Skeletal muscle satellite cell (primary cell): ENCODE data around the gene CAV1. TPM values are rescaled to one million over a fixed set of nuclear protein-coding genes. Genes with fewer than 3 reads are reported as not detected.

Experiments
- H3K27me3 ChIP-seq: 2 replicates; pipeline ENCODE4 v1.7.0; 2013; ENCODE audit warnings: low read length; ENCODE audit not compliant: control insufficient read depth, insufficient read depth
- H3K36me3 ChIP-seq: 2 replicates; pipeline ENCODE4 v1.7.0; 2013; ENCODE audit warnings: mild to moderate bottlenecking, control low read depth, low read length; ENCODE audit not compliant: insufficient read depth
- H3K4me1 ChIP-seq: 2 replicates; pipeline ENCODE4 v1.7.0; 2013; ENCODE audit warnings: low read length; ENCODE audit not compliant: control insufficient read depth, insufficient read depth
- H3K4me2 ChIP-seq: 2 replicates; pipeline ENCODE4 v1.7.0; 2013; ENCODE audit warnings: mild to moderate bottlenecking, low read length
- H3K4me3 ChIP-seq: 2 replicates; pipeline ENCODE4 v1.7.0; 2013; ENCODE audit warnings: low read length
- H3K9ac ChIP-seq: 2 replicates; pipeline ENCODE4 v1.7.0; 2013; ENCODE audit warnings: mild to moderate bottlenecking, low read depth, low read length, moderate library complexity
- H3K9me3 ChIP-seq: replicated peaks from 2 replicates; pipeline ENCODE4 v1.7.0; 2013; ENCODE audit warnings: mild to moderate bottlenecking, control low read depth, low read length
- small RNA-seq: library from RNA; depleted of rRNA; stranded (forward); fragments of <200 nt; gene quantifications from one replicate; pipeline ENCODE3, GENCODE V24; 2012

CAV1 gene

DNA sequence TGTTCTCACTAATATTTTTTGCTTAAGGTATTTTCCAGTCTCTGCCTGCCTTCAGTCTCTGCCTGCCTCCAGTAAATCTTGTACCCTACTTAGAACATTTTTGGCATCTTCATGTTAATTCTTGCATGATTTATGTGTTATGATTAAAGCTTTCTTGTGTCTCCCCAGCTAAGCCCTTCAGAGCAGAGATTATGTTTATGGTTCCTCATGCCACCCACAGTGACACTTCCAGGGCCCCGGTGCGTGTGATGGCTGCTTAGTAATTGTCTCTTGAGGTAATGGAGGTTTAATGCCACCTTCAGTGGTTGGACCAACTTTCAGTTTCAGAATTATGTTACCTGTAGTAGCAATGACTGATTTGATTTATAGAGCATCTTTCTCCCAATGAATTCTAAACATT, 76.6 kb downstream of the CAV1 start:
- no peak overlapping the region for H3K4me2 ChIP-seq

DNA sequence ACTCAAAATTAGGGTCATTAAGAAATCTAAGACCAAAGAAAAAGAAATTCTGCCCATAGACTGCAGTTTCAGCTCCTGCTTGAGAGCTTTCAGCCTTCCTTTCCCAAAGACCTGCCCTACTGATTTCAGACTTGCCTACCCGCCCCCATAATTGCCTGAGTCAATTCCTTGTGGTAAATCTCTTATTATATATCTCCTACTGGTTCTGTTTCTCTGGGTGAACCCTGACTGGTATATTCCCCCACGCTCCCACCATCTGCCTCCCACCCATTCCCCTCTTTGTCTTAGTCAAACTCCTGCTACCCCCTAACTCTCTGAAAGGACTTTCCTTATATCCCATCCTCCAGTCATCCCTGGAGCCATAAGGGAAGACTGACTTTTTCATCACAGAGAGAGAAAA, 82.5 kb downstream of the CAV1 start:
- H3K9ac ChIP-seq = no peak overlapping the region
- H3K36me3 ChIP-seq = no peaks in the 10 kb centered on the region
- no peak overlapping the region for H3K4me2 ChIP-seq
- no peak overlapping the region for H3K4me3 ChIP-seq
- H3K4me1 ChIP-seq = no peaks in the 10 kb centered on the region
- no peaks in the 10 kb centered on the region for H3K9me3 ChIP-seq
- no peaks in the 10 kb centered on the region for H3K27me3 ChIP-seq

More for the DNA sequence above, 76.6 kb downstream of the CAV1 start:
- Histone ChIP-seq H3K4me3 (no peak overlapping the region), H3K9ac (no peak overlapping the region), H3K9me3 (no peaks in the 10 kb centered on the region), H3K36me3 (no peaks in the 10 kb centered on the region), H3K4me1 (no peaks in the 10 kb centered on the region), H3K27me3 (no peaks in the 10 kb centered on the region)

DNA sequence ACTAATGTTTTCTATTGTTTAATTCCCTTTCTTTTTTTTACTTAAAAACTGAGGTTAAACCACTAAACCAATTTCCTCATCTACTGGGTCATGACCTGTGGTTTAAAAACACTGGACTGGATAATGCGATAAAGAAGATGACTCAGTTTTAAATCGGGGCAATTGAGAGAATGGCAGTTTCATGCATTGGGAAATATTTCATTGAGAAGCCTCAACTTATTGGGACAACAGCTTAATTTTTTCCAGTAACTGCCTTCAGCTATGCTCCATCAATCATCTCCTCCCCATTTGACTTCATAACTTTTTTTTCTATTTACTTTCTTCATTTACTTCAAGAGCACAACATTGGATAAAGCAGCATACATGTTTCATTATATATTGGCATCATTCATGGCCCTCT, 85.4 kb downstream of the CAV1 start:
- Histone ChIP-seq H3K4me3 (no peak overlapping the region), H3K4me2 (no peak overlapping the region), H3K4me1 (no peaks in the 10 kb centered on the region), H3K9me3 (no peaks in the 10 kb centered on the region), H3K9ac (no peak overlapping the region), H3K36me3 (no peaks in the 10 kb centered on the region), H3K27me3 (no peaks in the 10 kb centered on the region)

DNA sequence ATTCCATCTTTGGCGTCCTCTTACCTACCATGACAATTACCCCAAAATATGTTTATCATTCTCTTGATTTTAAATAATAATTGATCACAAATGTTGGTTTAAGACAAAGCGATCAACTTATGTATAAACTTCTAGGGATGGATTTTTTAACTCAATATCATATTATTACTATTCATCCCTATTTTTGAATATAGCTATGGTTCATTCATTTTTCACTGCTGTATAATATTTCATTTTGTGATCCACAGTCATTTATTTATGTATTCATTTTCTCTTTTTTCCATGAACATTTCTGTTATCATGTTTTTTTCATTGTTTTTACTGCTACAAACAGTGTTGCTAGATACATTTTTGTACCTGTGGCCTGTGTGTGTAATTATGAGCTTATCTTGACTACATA, 85.9 kb downstream of the CAV1 start:
- Histone ChIP-seq H3K4me1 (no peaks in the 10 kb centered on the region), H3K36me3 (no peaks in the 10 kb centered on the region), H3K9me3 (no peaks in the 10 kb centered on the region), H3K27me3 (no peaks in the 10 kb centered on the region), H3K9ac (no peak overlapping the region), H3K4me2 (no peak overlapping the region), H3K4me3 (no peak overlapping the region)

Small RNA genes within 50 kb of the gene (small RNA-seq; reads per million reads assigned to genes)
- gene AC006159.2 = not detected
